ENCODE data around the gene STMN3.

- TF ChIP-seq CTCF (IDR thresholded peaks at IDR 0.05) (no peak), POLR2A (IDR thresholded peaks at IDR 0.05) (no peak)
Observed at GRCh38 chr20:63642527-63643247, 10.5 kb downstream of the STMN3 start.

Data from lower leg skin (tissue), 3 donors.